H9 (cell line): Measurements from ENCODE around the gene DSCAM. TPM values are rescaled to one million over a fixed set of nuclear protein-coding genes. Genes with fewer than 3 reads are reported as not detected.

ENCODE experiments used
- DNase-seq: peaks from one replicate; pipeline ENCODE4 v3.0.0-alpha.2; 2017
- H2AFZ ChIP-seq: one replicate; pipeline ENCODE4 v1.6.1; 2013; ENCODE audit warnings: mild to moderate bottlenecking, low read length, control low read depth, moderate library complexity
- H2AK5ac ChIP-seq: 2 replicates; pipeline ENCODE4 v1.6.1; 2013; ENCODE audit warnings: low read length, control low read depth, mixed read lengths; ENCODE audit not compliant: insufficient read length
- H2BK120ac ChIP-seq: one replicate; pipeline ENCODE4 v1.6.1; 2013; ENCODE audit warnings: low read depth, mild to moderate bottlenecking, low read length, control low read depth, inconsistent platforms; ENCODE audit not compliant: poor library complexity, severe bottlenecking
- H2BK12ac ChIP-seq: 2 replicates; pipeline ENCODE4 v1.6.1; 2013; ENCODE audit warnings: low read length, control low read depth, mixed read lengths, low read depth; ENCODE audit not compliant: insufficient read length
- H2BK15ac ChIP-seq: 2 replicates; pipeline ENCODE4 v1.6.1; 2013; ENCODE audit warnings: low read depth, low read length, control low read depth
- H2BK20ac ChIP-seq: one replicate; pipeline ENCODE4 v1.6.1; 2013; ENCODE audit warnings: low read depth, mild to moderate bottlenecking, low read length, control low read depth, inconsistent platforms; ENCODE audit not compliant: poor library complexity, severe bottlenecking
- H2BK5ac ChIP-seq: 2 replicates; pipeline ENCODE4 v1.6.1; 2013; ENCODE audit warnings: low read length, control low read depth, mixed read lengths; ENCODE audit not compliant: insufficient read length
- H3K14ac ChIP-seq: 2 replicates; pipeline ENCODE4 v1.6.1; 2013; ENCODE audit warnings: low read length, control low read depth; ENCODE audit not compliant: insufficient read depth
- H3K18ac ChIP-seq: 2 replicates; pipeline ENCODE4 v1.6.1; 2013; ENCODE audit warnings: low read depth, mild to moderate bottlenecking, mixed read lengths, low read length, control low read depth; ENCODE audit not compliant: insufficient read length
- H3K23ac ChIP-seq: 2 replicates; pipeline ENCODE4 v1.6.1; 2013; ENCODE audit warnings: low read length, control low read depth, mixed read lengths, low read depth; ENCODE audit not compliant: insufficient read length
- H3K23me2 ChIP-seq: 2 replicates; pipeline ENCODE4 v1.6.1; 2013; ENCODE audit warnings: low read depth, mild to moderate bottlenecking, mixed read lengths, low read length, control low read depth; ENCODE audit not compliant: insufficient read length, poor library complexity, severe bottlenecking
- H3K27ac ChIP-seq: 2 replicates; pipeline ENCODE4 v1.5.1; 2013; ENCODE audit warnings: low read length, control low read depth, mixed read lengths, low read depth; ENCODE audit not compliant: insufficient read length
- H3K27me3 ChIP-seq: 2 replicates; pipeline ENCODE4 v1.6.1; 2013; ENCODE audit warnings: low read length, control low read depth, inconsistent platforms; ENCODE audit not compliant: insufficient read depth
- H3K4ac ChIP-seq: 2 replicates; pipeline ENCODE4 v1.6.1; 2013; ENCODE audit warnings: low read depth, mild to moderate bottlenecking, control low read depth, inconsistent platforms, low read length, moderate library complexity
- H3K4me1 ChIP-seq: 2 replicates; pipeline ENCODE4 v1.6.1; 2013; ENCODE audit warnings: low read length, control low read depth, inconsistent platforms; ENCODE audit not compliant: insufficient read depth
- H3K4me2 ChIP-seq: 2 replicates; pipeline ENCODE4 v1.6.1; 2013; ENCODE audit warnings: low read length, control low read depth, mixed read lengths; ENCODE audit not compliant: insufficient read length, insufficient read depth
- H3K56ac ChIP-seq: 2 replicates; pipeline ENCODE4 v1.6.1; 2013; ENCODE audit warnings: low read depth, mild to moderate bottlenecking, mixed read lengths, low read length, control low read depth; ENCODE audit not compliant: insufficient read length
- H3K79me1 ChIP-seq: 2 replicates; pipeline ENCODE4 v1.6.1; 2013; ENCODE audit warnings: low read depth, mild to moderate bottlenecking, moderate library complexity, low read length, control low read depth, inconsistent platforms; ENCODE audit not compliant: insufficient read depth, poor library complexity, severe bottlenecking
- H3K79me2 ChIP-seq: 2 replicates; pipeline ENCODE4 v1.6.1; 2013; ENCODE audit warnings: low read length, control low read depth, inconsistent platforms; ENCODE audit not compliant: insufficient read depth
- H3K9ac ChIP-seq: 2 replicates; pipeline ENCODE4 v1.6.1; 2013; ENCODE audit warnings: low read length, control low read depth, mixed read lengths; ENCODE audit not compliant: insufficient read length; ENCODE audit errors: extremely low read depth
- H3K9me3 ChIP-seq: one replicate; pipeline ENCODE4 v1.6.1; 2013; ENCODE audit warnings: low read depth, low read length, inconsistent platforms; ENCODE audit not compliant: control insufficient read depth
- H3T11ph ChIP-seq: one replicate; pipeline ENCODE4 v1.6.1; 2013; ENCODE audit warnings: mild to moderate bottlenecking, low read length, control low read depth, inconsistent platforms
- H4K20me1 ChIP-seq: one replicate; pipeline ENCODE4 v1.6.1; 2013; ENCODE audit not compliant: control insufficient read depth, insufficient read length, insufficient read depth
- H4K5ac ChIP-seq: 2 replicates; pipeline ENCODE4 v1.6.1; 2013; ENCODE audit warnings: low read depth, mild to moderate bottlenecking, mixed read lengths, low read length, control low read depth; ENCODE audit not compliant: insufficient read length
- H4K8ac ChIP-seq: replicated peaks from 2 replicates; pipeline ENCODE4 v1.6.1; 2013; ENCODE audit warnings: low read length, control low read depth, mixed read lengths, low read depth; ENCODE audit not compliant: insufficient read length
- H4K91ac ChIP-seq: 2 replicates; pipeline ENCODE4 v1.6.1; 2013; ENCODE audit warnings: low read depth, mild to moderate bottlenecking, moderate library complexity, mixed read lengths, low read length, control low read depth; ENCODE audit not compliant: insufficient read length
- H3K27ac Mint-ChIP-seq, 3 experiments: 2 replicates in 2 of 3; 3 replicates in 1 of 3; pipeline ENCODE4 v1.8.0; 2020 to 2021; ENCODE audit warnings: mixed read lengths in 3 of 3, mild to moderate bottlenecking in 1 of 3, moderate library complexity in 1 of 3
- H3K27me3 Mint-ChIP-seq: 2 replicates; pipeline ENCODE4 v1.8.0; 2021; ENCODE audit warnings: low read depth, mild to moderate bottlenecking, moderate library complexity, mixed read lengths
- H3K36me3 Mint-ChIP-seq, 3 experiments: 2 replicates in 2 of 3; 3 replicates in 1 of 3; pipeline ENCODE4 v1.8.0; 2020 to 2021; ENCODE audit warnings: low read depth in 3 of 3, mixed read lengths in 3 of 3; ENCODE audit not compliant: insufficient read depth in 1 of 3
- H3K4me1 Mint-ChIP-seq, 2 experiments: 2 replicates each; pipeline ENCODE4 v1.8.0; 2020; ENCODE audit warnings: mixed read lengths in 2 of 2
- H3K4me3 Mint-ChIP-seq, 2 experiments: 2 replicates in 1 of 2; 3 replicates in 1 of 2; pipeline ENCODE4 v1.8.0; 2020 to 2021; ENCODE audit warnings: mild to moderate bottlenecking in 2 of 2, mixed read lengths in 2 of 2, moderate library complexity in 1 of 2
- H3K9me3 Mint-ChIP-seq, 2 experiments: 2 replicates in 1 of 2; 3 replicates in 1 of 2; pipeline ENCODE4 v1.8.0; 2020; ENCODE audit warnings: mild to moderate bottlenecking in 2 of 2, mixed read lengths in 2 of 2, moderate library complexity in 1 of 2
- WGBS: extraction: QIAGEN DNeasy Blood & Tissue Kit; methylation state at CpG from one replicate; pipeline ENCODE4 v1.1.7; 2013; ENCODE audit warnings: missing lambda C conversion rate, low lambda C conversion rate, mixed read lengths; ENCODE audit not compliant: insufficient read length; ENCODE audit errors: extremely low coverage; 5-methylcytosine and 5-hydroxymethylcytosine counted together
- total RNA-seq: library from RNA; stranded (reverse); gene quantifications from 2 replicates; pipeline ENCODE4 v1.2.1, GENCODE V29; 2021
- TF ChIP-seq, protein P1 (sequence below): fragments of 200-600 bp; sonication (generic); conservative IDR thresholded peaks from 3 replicates; pipeline ENCODE4 v1.8.0; 2021; ENCODE audit warnings: antibody characterized with exemption, mild to moderate bottlenecking

Gene DSCAM
- total RNA-seq, 1 experiment from 2014 or later = 0.17 TPM

DNA sequence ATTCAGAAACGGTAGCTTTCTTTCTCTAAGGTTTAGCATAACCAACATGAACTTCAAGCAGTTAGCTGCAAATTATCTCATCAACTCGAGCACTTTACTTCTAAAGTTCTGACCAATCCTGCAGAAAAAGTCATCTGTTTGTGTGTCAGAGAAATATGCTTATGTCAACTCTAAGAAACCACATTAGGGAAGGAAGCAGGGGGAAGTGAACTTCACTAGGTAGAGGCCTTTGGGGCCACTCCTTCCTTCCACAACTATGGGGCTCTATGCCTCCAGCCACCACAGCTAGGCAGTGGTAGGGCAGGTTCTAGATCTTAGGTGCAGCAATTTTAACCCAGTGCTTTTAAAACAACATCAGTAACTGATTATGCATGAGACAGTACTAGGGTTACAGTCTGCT lies 375.9 kb downstream of the DSCAM start:
- 0 out of 2 replicates have a peak, but pooled peaks cover 1% of the 10 kb centered on the region for H3K27me3 Mint-ChIP-seq
- no peaks in the 10 kb centered on the region for H3K79me2 ChIP-seq
- H3K56ac ChIP-seq = no peak overlapping the region
- no peak overlapping the region for H3K14ac ChIP-seq
- H2AFZ ChIP-seq = no peak overlapping the region
- no peaks in the 10 kb centered on the region for H3K4me1 Mint-ChIP-seq
- no peaks in the 10 kb centered on the region for H3K79me1 ChIP-seq
- no peak overlapping the region for H2BK12ac ChIP-seq
- H3K9me3 ChIP-seq = no peaks in the 10 kb centered on the region
- no CpG with 5 or more reads among the region's 2 CpGs for WGBS
- no peak overlapping the region for H3K27ac Mint-ChIP-seq
- H3K27ac ChIP-seq = no peak overlapping the region
- no peak overlapping the region for H4K91ac ChIP-seq
- H3K4me2 ChIP-seq = no peak overlapping the region
- no peak overlapping the region for H2BK5ac ChIP-seq
- TF ChIP-seq, protein P1, sequence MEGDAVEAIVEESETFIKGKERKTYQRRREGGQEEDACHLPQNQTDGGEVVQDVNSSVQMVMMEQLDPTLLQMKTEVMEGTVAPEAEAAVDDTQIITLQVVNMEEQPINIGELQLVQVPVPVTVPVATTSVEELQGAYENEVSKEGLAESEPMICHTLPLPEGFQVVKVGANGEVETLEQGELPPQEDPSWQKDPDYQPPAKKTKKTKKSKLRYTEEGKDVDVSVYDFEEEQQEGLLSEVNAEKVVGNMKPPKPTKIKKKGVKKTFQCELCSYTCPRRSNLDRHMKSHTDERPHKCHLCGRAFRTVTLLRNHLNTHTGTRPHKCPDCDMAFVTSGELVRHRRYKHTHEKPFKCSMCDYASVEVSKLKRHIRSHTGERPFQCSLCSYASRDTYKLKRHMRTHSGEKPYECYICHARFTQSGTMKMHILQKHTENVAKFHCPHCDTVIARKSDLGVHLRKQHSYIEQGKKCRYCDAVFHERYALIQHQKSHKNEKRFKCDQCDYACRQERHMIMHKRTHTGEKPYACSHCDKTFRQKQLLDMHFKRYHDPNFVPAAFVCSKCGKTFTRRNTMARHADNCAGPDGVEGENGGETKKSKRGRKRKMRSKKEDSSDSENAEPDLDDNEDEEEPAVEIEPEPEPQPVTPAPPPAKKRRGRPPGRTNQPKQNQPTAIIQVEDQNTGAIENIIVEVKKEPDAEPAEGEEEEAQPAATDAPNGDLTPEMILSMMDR = no peak
- no peaks in the 10 kb centered on the region for H4K20me1 ChIP-seq
- H2BK20ac ChIP-seq = no peak overlapping the region
- no peaks in the 10 kb centered on the region for H3K9me3 Mint-ChIP-seq
- H2BK120ac ChIP-seq = no peak overlapping the region
- no peak overlapping the region for H3K4me3 Mint-ChIP-seq
- no peak overlapping the region for H3T11ph ChIP-seq
- no peak overlapping the region for H3K9ac ChIP-seq
- H3K27me3 ChIP-seq = no peaks in the 10 kb centered on the region
- DNase-seq = no peak
- H3K18ac ChIP-seq = no peak overlapping the region
- H3K23me2 ChIP-seq = no peaks in the 10 kb centered on the region
- no peak overlapping the region for H4K5ac ChIP-seq
- no peak overlapping the region for H3K4ac ChIP-seq
- H2BK15ac ChIP-seq = no peak overlapping the region
- H4K8ac ChIP-seq = no peak overlapping the region
- no peak overlapping the region for H2AK5ac ChIP-seq
- no peaks in the 10 kb centered on the region for H3K36me3 Mint-ChIP-seq
- H3K23ac ChIP-seq = no peak overlapping the region
- no peaks in the 10 kb centered on the region for H3K4me1 ChIP-seq
